Common myeloid progenitor, CD34-positive (primary cell): Measurements from ENCODE around the gene RPS6KA1. TPM values are rescaled to one million over a fixed set of nuclear protein-coding genes. Genes with fewer than 3 reads are reported as not detected.

Experiments used
- CTCF ChIA-PET: fragments of 350-600 bp; sonication (Branson Sonifier 250); formaldehyde crosslinking; loops from one replicate; lab custom pipeline; 2021; ENCODE audit warnings: antibody characterized with exemption; lab: Charles Lee
- POLR2A ChIA-PET: fragments of 350-600 bp; sonication (Branson Sonifier 250); formaldehyde crosslinking; loops from one replicate; lab custom pipeline; 2021; ENCODE audit warnings: antibody characterized with exemption; lab: Charles Lee
- DNase-seq, 3 donors: peaks; one replicate each; pipeline versions ENCODE4 v3.0.0 to v3.0.0-alpha.2; 2013
- H3K27ac ChIP-seq, 2 experiments: 1 replicate in 1 of 2; 2 replicates in 1 of 2; pipeline ENCODE4 v1.7.0; 2013; ENCODE audit warnings: inconsistent platforms in 2 of 2, low read length in 2 of 2, mild to moderate bottlenecking in 2 of 2, low read depth in 1 of 2, moderate library complexity in 1 of 2; ENCODE audit not compliant: severe bottlenecking in 2 of 2, insufficient read depth in 1 of 2, poor library complexity in 1 of 2
- H3K27me3 ChIP-seq, 5 experiments: replicated peaks in 2 of 5; 1 replicate in 3 of 5; 2 replicates in 2 of 5; pipeline versions ENCODE4 v1.6.1 to v1.7.0; 2013; ENCODE audit warnings: low read length in 4 of 5, mild to moderate bottlenecking in 2 of 5, moderate library complexity in 2 of 5, inconsistent platforms in 1 of 5; ENCODE audit not compliant: insufficient read depth in 5 of 5, control insufficient read depth in 4 of 5
- H3K36me3 ChIP-seq, 4 experiments: 1 replicate in 2 of 4; 2 replicates in 2 of 4; pipeline versions ENCODE4 v1.6.1 to v1.7.0; 2013; ENCODE audit warnings: low read length in 3 of 4, control low read depth in 1 of 4, mild to moderate bottlenecking in 1 of 4; ENCODE audit not compliant: control insufficient read depth in 4 of 4, insufficient read depth in 4 of 4
- H3K4me1 ChIP-seq, 4 experiments: 1 replicate in 3 of 4; 2 replicates in 1 of 4; pipeline versions ENCODE4 v1.6.1 to v1.7.1; 2013; ENCODE audit warnings: low read length in 3 of 4, mild to moderate bottlenecking in 3 of 4, control low read depth in 1 of 4, inconsistent platforms in 1 of 4, moderate library complexity in 1 of 4; ENCODE audit not compliant: control insufficient read depth in 4 of 4, insufficient read depth in 4 of 4; ENCODE audit errors: control extremely low read depth in 1 of 4
- H3K4me3 ChIP-seq, 7 experiments: 1 replicate in 4 of 7; 2 replicates in 3 of 7; pipeline versions ENCODE4 v1.5.1 to v1.7.0; 2013; ENCODE audit warnings: mild to moderate bottlenecking in 7 of 7, low read length in 6 of 7, moderate library complexity in 6 of 7, inconsistent platforms in 2 of 7, low read depth in 2 of 7, control low read depth in 1 of 7; ENCODE audit not compliant: insufficient read depth in 4 of 7, control insufficient read depth in 1 of 7; ENCODE audit errors: extremely low read depth in 1 of 7
- H3K9me3 ChIP-seq, 5 experiments: 1 replicate in 4 of 5; 2 replicates in 1 of 5; pipeline versions ENCODE4 v1.6.1 to v1.7.1; 2013; ENCODE audit warnings: low read length in 4 of 5, mild to moderate bottlenecking in 2 of 5, inconsistent platforms in 1 of 5, low read depth in 1 of 5, moderate library complexity in 1 of 5; ENCODE audit not compliant: control insufficient read depth in 4 of 5, insufficient read depth in 2 of 5; ENCODE audit errors: control extremely low read depth in 1 of 5
- WGBS: methylation state at CpG from one replicate; pipeline ENCODE4 v1.1.5; 2013; ENCODE audit not compliant: insufficient coverage; 5-methylcytosine and 5-hydroxymethylcytosine counted together
- polyA plus RNA-seq: library from polyadenylated mRNA; unstranded; fragments of 120-200 nt; gene quantifications from one replicate; pipeline ENCODE4 v1.2.1, GENCODE V29; 2013

RPS6KA1 gene
- 51.6 TPM for polyA plus RNA-seq

GRCh38 chr1:26529655-26530409, at the start of gene RPS6KA1:
Gene RPS6KA1, plus strand, starts transcription at chr1:26529761. Its CDS starts 160 bp downstream, at chr1:26529921.
- ChIA-PET CTCF (interaction anchor here (0.9 to 12.2 kb wide), 9 partner anchors 8 to 166 kb away, joined by 3 to 103 read pairs (median 3); no protein-coding TSS in a partner anchor), POLR2A (interaction anchor here (1.3 kb wide), 1 partner anchor 29 kb away, joined by 10 read pairs; no protein-coding TSS in a partner anchor)
- DNase-seq, result peak; percentile 35 to 47 (median 46)
- H3K27ac ChIP-seq, result peak within 1 kb of the TSS in 1 of 2 experiments; percentile 58
- no peaks in the 10 kb centered on the region for H3K27me3 ChIP-seq
- under 1% methylated on average over 53 of the region's 86 CpGs for WGBS
- H3K4me1 ChIP-seq, result peaks cover 8 to 50% (median 37%) of the 10 kb centered on the region in 4 experiments
- peak within 1 kb of the TSS; percentile 68 to 89 (median 78) for H3K4me3 ChIP-seq
- peaks cover 0 to 2% (median 0%) of the 10 kb centered on the region in 4 experiments for H3K36me3 ChIP-seq
- H3K9me3 ChIP-seq, result no peaks in the 10 kb centered on the region

- CTCF ChIA-PET, result no interaction called here
- DNase-seq, result no peak
- no peaks in the 10 kb centered on the region for H3K9me3 ChIP-seq
- H3K36me3 ChIP-seq, result peaks cover 0 to 11% (median 3%) of the 10 kb centered on the region in 4 experiments
- H3K4me3 ChIP-seq, result no peak overlapping the region
- no peak overlapping the region for H3K27ac ChIP-seq
- H3K27me3 ChIP-seq, result no peaks in the 10 kb centered on the region
- H3K4me1 ChIP-seq, result no peaks in the 10 kb centered on the region
- POLR2A ChIA-PET, result no interaction called here
- 86% methylated on average over 1 of the region's 2 CpGs for WGBS
Measured at GRCh38 chr1:26482921-26483320, 46.6 kb upstream of the RPS6KA1 start.

- Histone ChIP-seq H3K27me3 (no peaks in the 10 kb centered on the region), H3K9me3 (no peaks in the 10 kb centered on the region), H3K36me3 (peaks cover 0 to 6% (median 1%) of the 10 kb centered on the region in 4 experiments), H3K27ac (no peak overlapping the region), H3K4me3 (no peak overlapping the region), H3K4me1 (no peaks in the 10 kb centered on the region)
- WGBS, result no CpG with 5 or more reads among the region's 2 CpGs
- DNase-seq, result no peak
- ChIA-PET POLR2A (no interaction called here), CTCF (no interaction called here)
Measured at GRCh38 chr1:26483980-26484379, 45.6 kb upstream of the RPS6KA1 start.

- POLR2A ChIA-PET, result no interaction called here
- CTCF ChIA-PET, result interaction anchor here (0.9 to 1.2 kb wide), 4 partner anchors 9 to 47 kb away, joined by 3 to 5 read pairs (median 3); no protein-coding TSS in a partner anchor
- no peaks in the 10 kb centered on the region for H3K4me1 ChIP-seq
- 95% methylated on average over 4 of the region's 4 CpGs for WGBS
- DNase-seq, result no peak
- no peak overlapping the region for H3K27ac ChIP-seq
- H3K27me3 ChIP-seq, result no peaks in the 10 kb centered on the region
- no peaks in the 10 kb centered on the region for H3K9me3 ChIP-seq
- H3K36me3 ChIP-seq, result no peaks in the 10 kb centered on the region
- H3K4me3 ChIP-seq, result no peak overlapping the region
Measured at GRCh38 chr1:26490155-26490554, 39.4 kb upstream of the RPS6KA1 start.

- Histone ChIP-seq H3K9me3 (no peaks in the 10 kb centered on the region), H3K36me3 (no peaks in the 10 kb centered on the region), H3K4me1 (peaks cover 0 to 7% (median 5%) of the 10 kb centered on the region in 4 experiments), H3K4me3 (no peak overlapping the region), H3K27ac (no peak overlapping the region), H3K27me3 (no peaks in the 10 kb centered on the region)
- ChIA-PET CTCF (no interaction called here), POLR2A (no interaction called here)
- no CpG with 5 or more reads among the region's 3 CpGs for WGBS
- DNase-seq, result no peak
Measured at GRCh38 chr1:26493267-26493666, 36.3 kb upstream of the RPS6KA1 start.

- ChIA-PET POLR2A (no interaction called here), CTCF (no interaction called here)
- no peak overlapping the region for H3K4me3 ChIP-seq
- DNase-seq, result no peak
- WGBS, result 91% methylated on average over 3 of the region's 3 CpGs
- H3K27ac ChIP-seq, result no peak overlapping the region
- H3K4me1 ChIP-seq, result peaks cover 0 to 7% (median 5%) of the 10 kb centered on the region in 4 experiments
- H3K27me3 ChIP-seq, result no peaks in the 10 kb centered on the region
- no peaks in the 10 kb centered on the region for H3K36me3 ChIP-seq
- no peaks in the 10 kb centered on the region for H3K9me3 ChIP-seq
Measured at GRCh38 chr1:26493938-26494337, 35.6 kb upstream of the RPS6KA1 start.

GRCh38 chr1:26496861-26497260, 32.7 kb upstream of the RPS6KA1 start:
- Histone ChIP-seq H3K27me3 (no peaks in the 10 kb centered on the region), H3K36me3 (no peaks in the 10 kb centered on the region), H3K9me3 (no peaks in the 10 kb centered on the region), H3K4me3 (no peak overlapping the region), H3K27ac (no peak overlapping the region), H3K4me1 (peaks cover 0 to 27% (median 25%) of the 10 kb centered on the region in 4 experiments)
- peak in 1 of 3 donors; percentile 7 for DNase-seq
- WGBS, result 17% methylated on average over 2 of the region's 4 CpGs
- CTCF ChIA-PET, result interaction anchor here (1.0 kb wide), 1 partner anchor 15 kb away, joined by 3 read pairs; no protein-coding TSS in a partner anchor
- POLR2A ChIA-PET, result no interaction called here
